Measurements from ENCODE around the gene SERAC1. TPM values are rescaled to one million over a fixed set of nuclear protein-coding genes. Genes with fewer than 3 reads are reported as not detected.
"Not testable (repeated sequence)": the region's sequence is repeated elsewhere in the genome, so short reads cannot be mapped to it uniquely, and the experiment has no call there.

The SERAC1 gene
- total RNA-seq, 1 experiment from 2014 or later, result 7.6 TPM

- H3K4me2 ChIP-seq (ENCODE audit: insufficient read depth, insufficient read length, low read length); H3K27me3 ChIP-seq (ENCODE audit: insufficient read depth, low read length); DNase-seq; H3K36me3 Mint-ChIP-seq (ENCODE audit: insufficient read depth in 1 of 3, low read depth in 3 of 3); H3K4me1 ChIP-seq (ENCODE audit: insufficient read depth, low read length); H3K4me3 Mint-ChIP-seq; H3K23ac ChIP-seq (ENCODE audit: insufficient read length, low read depth, low read length); H4K8ac ChIP-seq (replicated peaks; ENCODE audit: insufficient read length, low read depth, low read length); H4K5ac ChIP-seq (ENCODE audit: insufficient read length, low read depth, low read length); H3K27ac Mint-ChIP-seq; H3K79me2 ChIP-seq (ENCODE audit: insufficient read depth, low read length); H2BK12ac ChIP-seq (ENCODE audit: insufficient read length, low read depth, low read length); H3K27ac ChIP-seq (ENCODE audit: insufficient read length, low read depth, low read length); H3K9ac ChIP-seq (ENCODE audit: extremely low read depth, insufficient read length, low read length); H3K18ac ChIP-seq (ENCODE audit: insufficient read length, low read depth, low read length); H3K4ac ChIP-seq (ENCODE audit: low read depth, low read length); H4K91ac ChIP-seq (ENCODE audit: insufficient read length, low read depth, low read length); H3K27me3 Mint-ChIP-seq (ENCODE audit: low read depth); H3T11ph ChIP-seq (ENCODE audit: low read length); H2BK20ac ChIP-seq (ENCODE audit: low read depth, low read length, poor library complexity, severe bottlenecking); H4K20me1 ChIP-seq (ENCODE audit: control insufficient read depth, insufficient read depth, insufficient read length); H3K56ac ChIP-seq (ENCODE audit: insufficient read length, low read depth, low read length); H3K9me3 ChIP-seq (ENCODE audit: control insufficient read depth, low read depth, low read length); H3K79me1 ChIP-seq (ENCODE audit: insufficient read depth, low read depth, low read length, poor library complexity, severe bottlenecking); H2AK5ac ChIP-seq (ENCODE audit: insufficient read length, low read length); H2BK120ac ChIP-seq (ENCODE audit: low read depth, low read length, poor library complexity, severe bottlenecking); H3K23me2 ChIP-seq (ENCODE audit: insufficient read length, low read depth, low read length, poor library complexity, severe bottlenecking); H2BK15ac ChIP-seq (ENCODE audit: low read depth, low read length); H2BK5ac ChIP-seq (ENCODE audit: insufficient read length, low read length); H3K14ac ChIP-seq (ENCODE audit: insufficient read depth, low read length); H3K9me3 Mint-ChIP-seq; H2AFZ ChIP-seq (ENCODE audit: low read length): not testable (repeated sequence)
- peaks cover 9 to 12% of the 10 kb centered on the region in 2 experiments for H3K4me1 Mint-ChIP-seq
- no CpG with 5 or more reads among the region's 20 CpGs for WGBS (ENCODE audit: extremely low coverage, insufficient read length, low lambda C conversion rate)
Measured at GRCh38 chr6:158208226-158209030, 40.4 kb upstream of the SERAC1 start.

All from H9 (cell line).